Skeletal muscle satellite cell (primary cell): ENCODE results near the gene RHOT2.

ENCODE experiments used
- H3K27me3 ChIP-seq: 2 replicates; pipeline ENCODE4 v1.7.0; 2013; ENCODE audit warnings: low read length; ENCODE audit not compliant: control insufficient read depth, insufficient read depth
- H3K36me3 ChIP-seq: 2 replicates; pipeline ENCODE4 v1.7.0; 2013; ENCODE audit warnings: mild to moderate bottlenecking, control low read depth, low read length; ENCODE audit not compliant: insufficient read depth
- H3K4me1 ChIP-seq: 2 replicates; pipeline ENCODE4 v1.7.0; 2013; ENCODE audit warnings: low read length; ENCODE audit not compliant: control insufficient read depth, insufficient read depth
- H3K4me2 ChIP-seq: 2 replicates; pipeline ENCODE4 v1.7.0; 2013; ENCODE audit warnings: mild to moderate bottlenecking, low read length
- H3K4me3 ChIP-seq: 2 replicates; pipeline ENCODE4 v1.7.0; 2013; ENCODE audit warnings: low read length
- H3K9ac ChIP-seq: 2 replicates; pipeline ENCODE4 v1.7.0; 2013; ENCODE audit warnings: mild to moderate bottlenecking, low read depth, low read length, moderate library complexity
- H3K9me3 ChIP-seq: replicated peaks from 2 replicates; pipeline ENCODE4 v1.7.0; 2013; ENCODE audit warnings: mild to moderate bottlenecking, control low read depth, low read length

Gene RHOT2

GRCh38 chr16:634051-634670 lies 33.8 kb upstream of the RHOT2 start:
- H3K4me3 ChIP-seq, result no peak overlapping the region
- H3K36me3 ChIP-seq, result peaks cover 8% of the 10 kb centered on the region
- H3K9me3 ChIP-seq, result no peaks in the 10 kb centered on the region
- no peak overlapping the region for H3K4me2 ChIP-seq
- H3K9ac ChIP-seq, result no peak overlapping the region
- peaks cover 25% of the 10 kb centered on the region for H3K4me1 ChIP-seq
- no peaks in the 10 kb centered on the region for H3K27me3 ChIP-seq

- Histone ChIP-seq H3K4me2 (peak overlapping the region; percentile 100), H3K9ac (peak overlapping the region; percentile 80), H3K27me3 (no peaks in the 10 kb centered on the region), H3K4me3 (peak overlapping the region; percentile 90), H3K36me3 (peaks cover 8% of the 10 kb centered on the region), H3K4me1 (peaks cover 22% of the 10 kb centered on the region), H3K9me3 (no peaks in the 10 kb centered on the region)
Measured at GRCh38 chr16:634996-635395, 32.9 kb upstream of the RHOT2 start.

- H3K27me3 ChIP-seq, result no peaks in the 10 kb centered on the region
- no peaks in the 10 kb centered on the region for H3K9me3 ChIP-seq
- H3K4me1 ChIP-seq, result peaks cover 15% of the 10 kb centered on the region
- H3K4me3 ChIP-seq, result peak overlapping the region; percentile 90
- H3K4me2 ChIP-seq, result peak overlapping the region; percentile 100
- peaks cover 8% of the 10 kb centered on the region for H3K36me3 ChIP-seq
- peak overlapping the region; percentile 80 for H3K9ac ChIP-seq
Measured at GRCh38 chr16:635573-636205, 32.2 kb upstream of the RHOT2 start.

GRCh38 chr16:636206-637080 lies 31.5 kb upstream of the RHOT2 start, which contains the start of gene METTL26:
Gene METTL26 (minus strand): TSS chr16:636305. CDS start chr16:636290, 15 bp downstream.
- peaks cover 8% of the 10 kb centered on the region for H3K36me3 ChIP-seq
- peak within 1 kb of the TSS; percentile 80 for H3K9ac ChIP-seq
- peak within 1 kb of the TSS; percentile 90 for H3K4me3 ChIP-seq
- no peaks in the 10 kb centered on the region for H3K9me3 ChIP-seq
- peak within 1 kb of the TSS; percentile 100 for H3K4me2 ChIP-seq
- no peaks in the 10 kb centered on the region for H3K27me3 ChIP-seq
- H3K4me1 ChIP-seq, result peaks cover 17% of the 10 kb centered on the region

- Histone ChIP-seq H3K36me3 (peaks cover 8% of the 10 kb centered on the region), H3K9ac (peak overlapping the region; percentile 80), H3K4me2 (peak overlapping the region; percentile 100), H3K4me3 (peak overlapping the region; percentile 90), H3K4me1 (peaks cover 20% of the 10 kb centered on the region), H3K27me3 (no peaks in the 10 kb centered on the region), H3K9me3 (no peaks in the 10 kb centered on the region)
Measured at GRCh38 chr16:637081-638018, 30.6 kb upstream of the RHOT2 start.

- no peak overlapping the region for H3K9ac ChIP-seq
- H3K36me3 ChIP-seq, result peaks cover 8% of the 10 kb centered on the region
- H3K9me3 ChIP-seq, result no peaks in the 10 kb centered on the region
- H3K27me3 ChIP-seq, result no peaks in the 10 kb centered on the region
- H3K4me3 ChIP-seq, result no peak overlapping the region
- peaks cover 27% of the 10 kb centered on the region for H3K4me1 ChIP-seq
- H3K4me2 ChIP-seq, result no peak overlapping the region
Measured at GRCh38 chr16:638034-638543, 29.8 kb upstream of the RHOT2 start.

- no peaks in the 10 kb centered on the region for H3K9me3 ChIP-seq
- H3K4me2 ChIP-seq, result no peak overlapping the region
- H3K4me1 ChIP-seq, result peaks cover 27% of the 10 kb centered on the region
- H3K4me3 ChIP-seq, result no peak overlapping the region
- no peak overlapping the region for H3K9ac ChIP-seq
- no peaks in the 10 kb centered on the region for H3K27me3 ChIP-seq
- H3K36me3 ChIP-seq, result peaks cover 5% of the 10 kb centered on the region
Measured at GRCh38 chr16:638836-639235, 29.1 kb upstream of the RHOT2 start.

GRCh38 chr16:640614-641013 lies 27.3 kb upstream of the RHOT2 start:
- Histone ChIP-seq H3K4me2 (no peak overlapping the region), H3K27me3 (no peaks in the 10 kb centered on the region), H3K4me3 (no peak overlapping the region), H3K9ac (peak overlapping the region; percentile 82), H3K9me3 (no peaks in the 10 kb centered on the region), H3K36me3 (no peaks in the 10 kb centered on the region), H3K4me1 (peaks cover 23% of the 10 kb centered on the region)

GRCh38 chr16:641326-642188 lies 26.4 kb upstream of the RHOT2 start, which contains the start of gene MCRIP2:
Gene MCRIP2 (plus strand): TSS chr16:641828. CDS start chr16:641992, 164 bp downstream.
- Histone ChIP-seq H3K36me3 (no peaks in the 10 kb centered on the region), H3K9me3 (no peaks in the 10 kb centered on the region), H3K27me3 (no peaks in the 10 kb centered on the region), H3K4me2 (peak within 1 kb of the TSS; percentile 98), H3K9ac (peak within 1 kb of the TSS; percentile 82), H3K4me1 (peaks cover 23% of the 10 kb centered on the region), H3K4me3 (peak within 1 kb of the TSS; percentile 79)
